ENCODE results near the gene MTERF2.

DNA sequence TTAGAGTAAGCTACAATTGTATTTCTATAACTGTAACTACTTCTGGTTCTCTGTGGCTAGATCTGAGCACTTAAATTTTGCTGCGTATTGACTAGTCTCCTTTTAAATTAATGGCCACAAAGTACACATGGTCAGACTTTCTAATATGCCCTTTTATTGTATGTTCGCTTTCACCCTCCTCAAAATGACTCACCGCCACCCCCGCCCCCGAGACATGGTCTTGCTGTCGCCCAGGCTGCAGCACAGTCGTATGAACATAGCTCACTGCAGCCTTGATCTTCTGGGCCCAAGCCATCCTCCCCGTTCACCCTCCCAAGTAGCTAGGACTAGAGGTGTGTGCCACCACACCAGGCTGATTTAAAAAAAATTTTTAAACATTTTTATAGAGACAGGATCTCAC lies 11.8 kb downstream of the MTERF2 start:
- TF ChIP-seq EP300 (IDR thresholded peaks at IDR 0.05; ENCODE audit: borderline replicate concordance in 1 of 2, control insufficient read depth in 1 of 2, low read depth in 2 of 2, low read length in 2 of 2) = no peak
- no peak for TF ChIP-seq CTCF (IDR thresholded peaks at IDR 0.05 in 2 of 3, conservative IDR thresholded peaks at IDR 0.05 in 1 of 3; ENCODE audit: control insufficient read depth in 2 of 3, extremely low read depth in 1 of 3, insufficient read depth in 1 of 3, low read depth in 3 of 3, low read length in 3 of 3)
- no peak for TF ChIP-seq GABPA (IDR thresholded peaks at IDR 0.05; ENCODE audit: low read depth)
- TF ChIP-seq POLR2A (IDR thresholded peaks at IDR 0.05; ENCODE audit: low read depth, low read length) = no peak
- TF ChIP-seq, protein P1, sequence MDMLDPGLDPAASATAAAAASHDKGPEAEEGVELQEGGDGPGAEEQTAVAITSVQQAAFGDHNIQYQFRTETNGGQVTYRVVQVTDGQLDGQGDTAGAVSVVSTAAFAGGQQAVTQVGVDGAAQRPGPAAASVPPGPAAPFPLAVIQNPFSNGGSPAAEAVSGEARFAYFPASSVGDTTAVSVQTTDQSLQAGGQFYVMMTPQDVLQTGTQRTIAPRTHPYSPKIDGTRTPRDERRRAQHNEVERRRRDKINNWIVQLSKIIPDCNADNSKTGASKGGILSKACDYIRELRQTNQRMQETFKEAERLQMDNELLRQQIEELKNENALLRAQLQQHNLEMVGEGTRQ (IDR thresholded peaks at IDR 0.05; ENCODE audit: borderline replicate concordance, low read depth, low read length) = no peak
- TF ChIP-seq RAD51 (IDR thresholded peaks at IDR 0.05) = no peak

All from GM12878 (cell line).